DMS53 (cell line): ENCODE results near the gene COMMD3.
"Not testable (repeated sequence)": the region's sequence is repeated elsewhere in the genome, so short reads cannot be mapped to it uniquely, and the experiment has no call there.

Experiments
- DNase-seq: peaks from one replicate; lab custom pipeline; 2025; lab: John Stamatoyannopoulos, UW

The COMMD3 gene

GRCh38 chr10:22338931-22339330 is 22.7 kb downstream of the COMMD3 start:
- no peak for DNase-seq

GRCh38 chr10:22339761-22340328 is 23.7 kb downstream of the COMMD3 start:
- peak; percentile 86 for DNase-seq

GRCh38 chr10:22340329-22341189 is 24.4 kb downstream of the COMMD3 start:
- DNase-seq, result peak; percentile 93

- DNase-seq, result peak; percentile 89
Measured at GRCh38 chr10:22341190-22341925, 25.2 kb downstream of the COMMD3 start.

GRCh38 chr10:22341926-22342196 is 25.7 kb downstream of the COMMD3 start:
- no peak for DNase-seq

GRCh38 chr10:22342421-22342820 is 26.2 kb downstream of the COMMD3 start:
- no peak for DNase-seq

- no peak for DNase-seq
Measured at GRCh38 chr10:22343731-22344130, 27.5 kb downstream of the COMMD3 start.

- no peak for DNase-seq
Measured at GRCh38 chr10:22344249-22344648, 28.1 kb downstream of the COMMD3 start.

- no peak for DNase-seq
Measured at GRCh38 chr10:22344781-22345300, 28.7 kb downstream of the COMMD3 start.

GRCh38 chr10:22345301-22346095 is 29.3 kb downstream of the COMMD3 start, which contains the start of gene SPAG6:
Gene SPAG6, plus strand, starts transcription at chr10:22345496. Its CDS starts 116 bp downstream, at chr10:22345612.
- DNase-seq, result peak; percentile 98

- DNase-seq, result peak; percentile 43
Measured at GRCh38 chr10:22346096-22346661, 30.0 kb downstream of the COMMD3 start.

- no peak for DNase-seq
Measured at GRCh38 chr10:22349755-22350154, 33.6 kb downstream of the COMMD3 start.

GRCh38 chr10:22351131-22351703 is 35.0 kb downstream of the COMMD3 start:
- DNase-seq, result no peak

GRCh38 chr10:22356324-22356873 is 40.2 kb downstream of the COMMD3 start:
- DNase-seq, result no peak

GRCh38 chr10:22357770-22358169 is 41.6 kb downstream of the COMMD3 start:
- not testable (repeated sequence) for DNase-seq

- DNase-seq, result no peak
Measured at GRCh38 chr10:22363305-22363704, 47.1 kb downstream of the COMMD3 start.

GRCh38 chr10:22364407-22365140 is 48.4 kb downstream of the COMMD3 start:
- no peak for DNase-seq

- DNase-seq, result no peak
Measured at GRCh38 chr10:22365233-22365632, 49.0 kb downstream of the COMMD3 start.

- no peak for DNase-seq
Measured at GRCh38 chr10:22365644-22366434, 49.7 kb downstream of the COMMD3 start.

- no peak for DNase-seq
Measured at GRCh38 chr10:22366435-22366703, 50.2 kb downstream of the COMMD3 start.
